HUDEP-2 (cell line): Measurements from ENCODE around the gene DHRS7.
A peak's percentile ranks its signal among the peaks of the same experiment; 100 is the strongest.

Source experiments
- DNase-seq, 76 experiments: peaks; one replicate each; lab custom pipeline; 2025; ENCODE audit not compliant: unreplicated experiment in 76 of 76; lab: John Stamatoyannopoulos, UW

Gene DHRS7

GRCh38 chr14:60164712-60165546, at the start of gene DHRS7:
Gene DHRS7, minus strand, starts transcription at chr14:60165398. Its CDS starts 89 bp downstream, at chr14:60165309.
- peak in 72 of 76 experiments; percentile 12 to 84 (median 64) for DNase-seq

GRCh38 chr14:60214415-60215126, 49.4 kb upstream of the DHRS7 start:
- DNase-seq = no peak

GRCh38 chr14:60214003-60214402, 48.8 kb upstream of the DHRS7 start:
- no peak for DNase-seq

- no peak for DNase-seq
Measured at GRCh38 chr14:60212503-60213371, 47.5 kb upstream of the DHRS7 start.

- DNase-seq = no peak
Measured at GRCh38 chr14:60211153-60211552, 46.0 kb upstream of the DHRS7 start.

GRCh38 chr14:60210703-60211102, 45.5 kb upstream of the DHRS7 start:
- no peak for DNase-seq

- DNase-seq = no peak
Measured at GRCh38 chr14:60206837-60207533, 41.8 kb upstream of the DHRS7 start.

GRCh38 chr14:60206249-60206670, 41.1 kb upstream of the DHRS7 start:
- DNase-seq = no peak

- no peak for DNase-seq
Measured at GRCh38 chr14:60204843-60205774, 39.9 kb upstream of the DHRS7 start.

GRCh38 chr14:60204104-60204842, 39.1 kb upstream of the DHRS7 start:
- DNase-seq = peak in 3 of 76 experiments; percentile 20 to 24 (median 23)

GRCh38 chr14:60199321-60199720, 34.1 kb upstream of the DHRS7 start:
- no peak for DNase-seq

- no peak for DNase-seq
Measured at GRCh38 chr14:60197629-60198303, 32.6 kb upstream of the DHRS7 start.

GRCh38 chr14:60196291-60196690, 31.1 kb upstream of the DHRS7 start:
- DNase-seq = peak in 29 of 76 experiments; percentile 10 to 72 (median 30)

- peak in 6 of 76 experiments; percentile 9 to 38 (median 17) for DNase-seq
Measured at GRCh38 chr14:60195179-60195810, 30.1 kb upstream of the DHRS7 start.

GRCh38 chr14:60189923-60190840, 25.0 kb upstream of the DHRS7 start:
- no peak for DNase-seq

- no peak for DNase-seq
Measured at GRCh38 chr14:60188696-60189095, 23.5 kb upstream of the DHRS7 start.
